B cell (primary cell): ENCODE measurements around the gene SLC4A11.

Experiments used
- EZH2 ChIP-seq: IDR thresholded peaks from 2 replicates; pipeline ENCODE4 v1.6.1; 2012; ENCODE audit warnings: borderline replicate concordance, low read depth, mild to moderate bottlenecking, moderate library complexity, low read length; ENCODE audit not compliant: insufficient read depth, poor library complexity, severe bottlenecking
- TF ChIP-seq, protein P1 (sequence below): fragments of 200-600 bp; IDR thresholded peaks from one replicate; pipeline ENCODE4 v1.8.0; 2022; ENCODE audit warnings: antibody characterized with exemption, mild to moderate bottlenecking

DNA sequence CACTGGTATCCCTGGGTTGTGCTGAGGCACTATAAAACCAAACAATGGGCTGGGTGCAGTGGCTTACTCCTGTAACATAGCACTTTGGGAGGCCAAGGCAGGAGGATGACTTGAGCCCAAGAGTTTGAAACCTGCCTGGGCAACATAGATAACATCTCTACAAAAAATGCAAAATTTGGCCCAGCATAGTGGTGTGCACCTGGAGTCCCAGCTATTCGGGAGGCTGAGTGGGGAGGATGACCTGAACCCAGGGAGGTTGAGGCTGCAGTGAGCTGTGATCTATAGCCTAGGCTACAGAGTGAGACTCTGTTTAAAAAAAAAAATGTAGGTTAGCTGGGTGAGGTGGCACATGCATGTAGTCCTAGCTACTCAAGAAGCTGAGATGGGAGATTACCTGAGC, 7.7 kb upstream of the SLC4A11 start:
- TF ChIP-seq, protein P1, sequence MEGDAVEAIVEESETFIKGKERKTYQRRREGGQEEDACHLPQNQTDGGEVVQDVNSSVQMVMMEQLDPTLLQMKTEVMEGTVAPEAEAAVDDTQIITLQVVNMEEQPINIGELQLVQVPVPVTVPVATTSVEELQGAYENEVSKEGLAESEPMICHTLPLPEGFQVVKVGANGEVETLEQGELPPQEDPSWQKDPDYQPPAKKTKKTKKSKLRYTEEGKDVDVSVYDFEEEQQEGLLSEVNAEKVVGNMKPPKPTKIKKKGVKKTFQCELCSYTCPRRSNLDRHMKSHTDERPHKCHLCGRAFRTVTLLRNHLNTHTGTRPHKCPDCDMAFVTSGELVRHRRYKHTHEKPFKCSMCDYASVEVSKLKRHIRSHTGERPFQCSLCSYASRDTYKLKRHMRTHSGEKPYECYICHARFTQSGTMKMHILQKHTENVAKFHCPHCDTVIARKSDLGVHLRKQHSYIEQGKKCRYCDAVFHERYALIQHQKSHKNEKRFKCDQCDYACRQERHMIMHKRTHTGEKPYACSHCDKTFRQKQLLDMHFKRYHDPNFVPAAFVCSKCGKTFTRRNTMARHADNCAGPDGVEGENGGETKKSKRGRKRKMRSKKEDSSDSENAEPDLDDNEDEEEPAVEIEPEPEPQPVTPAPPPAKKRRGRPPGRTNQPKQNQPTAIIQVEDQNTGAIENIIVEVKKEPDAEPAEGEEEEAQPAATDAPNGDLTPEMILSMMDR: no peak
- TF ChIP-seq EZH2: no peak
